ENCODE data around the gene TRIM66.

DNA sequence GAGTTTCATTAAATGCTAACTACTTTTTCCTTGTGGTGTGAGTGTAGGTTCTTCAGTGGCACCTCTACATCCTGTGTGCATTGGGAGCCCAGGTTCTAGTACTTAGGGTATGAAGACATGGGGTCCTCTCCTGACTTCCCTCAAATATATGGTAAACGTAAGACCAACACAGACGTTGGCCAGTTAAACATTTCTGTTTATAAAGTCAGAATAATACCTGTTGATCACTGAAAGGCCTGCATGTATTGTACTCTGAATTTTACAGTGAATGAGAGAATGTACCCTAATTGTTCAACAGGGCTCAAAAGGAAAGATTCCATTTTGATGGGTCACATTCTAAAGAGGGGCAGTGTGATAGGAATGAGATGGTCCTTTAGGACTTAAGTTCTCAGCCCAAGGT, 3.4 kb upstream of the TRIM66 start:
- TF ChIP-seq RAD21 (IDR thresholded peaks at IDR 0.05; ENCODE audit: low read depth) (no peak), YY1 (IDR thresholded peaks at IDR 0.05; ENCODE audit: low read depth) (no peak), EP300 (IDR thresholded peaks at IDR 0.05; ENCODE audit: borderline replicate concordance) (no peak)
- TF ChIP-seq, protein P1, sequence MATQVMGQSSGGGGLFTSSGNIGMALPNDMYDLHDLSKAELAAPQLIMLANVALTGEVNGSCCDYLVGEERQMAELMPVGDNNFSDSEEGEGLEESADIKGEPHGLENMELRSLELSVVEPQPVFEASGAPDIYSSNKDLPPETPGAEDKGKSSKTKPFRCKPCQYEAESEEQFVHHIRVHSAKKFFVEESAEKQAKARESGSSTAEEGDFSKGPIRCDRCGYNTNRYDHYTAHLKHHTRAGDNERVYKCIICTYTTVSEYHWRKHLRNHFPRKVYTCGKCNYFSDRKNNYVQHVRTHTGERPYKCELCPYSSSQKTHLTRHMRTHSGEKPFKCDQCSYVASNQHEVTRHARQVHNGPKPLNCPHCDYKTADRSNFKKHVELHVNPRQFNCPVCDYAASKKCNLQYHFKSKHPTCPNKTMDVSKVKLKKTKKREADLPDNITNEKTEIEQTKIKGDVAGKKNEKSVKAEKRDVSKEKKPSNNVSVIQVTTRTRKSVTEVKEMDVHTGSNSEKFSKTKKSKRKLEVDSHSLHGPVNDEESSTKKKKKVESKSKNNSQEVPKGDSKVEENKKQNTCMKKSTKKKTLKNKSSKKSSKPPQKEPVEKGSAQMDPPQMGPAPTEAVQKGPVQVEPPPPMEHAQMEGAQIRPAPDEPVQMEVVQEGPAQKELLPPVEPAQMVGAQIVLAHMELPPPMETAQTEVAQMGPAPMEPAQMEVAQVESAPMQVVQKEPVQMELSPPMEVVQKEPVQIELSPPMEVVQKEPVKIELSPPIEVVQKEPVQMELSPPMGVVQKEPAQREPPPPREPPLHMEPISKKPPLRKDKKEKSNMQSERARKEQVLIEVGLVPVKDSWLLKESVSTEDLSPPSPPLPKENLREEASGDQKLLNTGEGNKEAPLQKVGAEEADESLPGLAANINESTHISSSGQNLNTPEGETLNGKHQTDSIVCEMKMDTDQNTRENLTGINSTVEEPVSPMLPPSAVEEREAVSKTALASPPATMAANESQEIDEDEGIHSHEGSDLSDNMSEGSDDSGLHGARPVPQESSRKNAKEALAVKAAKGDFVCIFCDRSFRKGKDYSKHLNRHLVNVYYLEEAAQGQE (IDR thresholded peaks at IDR 0.05; ENCODE audit: low read depth), result no peak
- TF ChIP-seq, protein P2, sequence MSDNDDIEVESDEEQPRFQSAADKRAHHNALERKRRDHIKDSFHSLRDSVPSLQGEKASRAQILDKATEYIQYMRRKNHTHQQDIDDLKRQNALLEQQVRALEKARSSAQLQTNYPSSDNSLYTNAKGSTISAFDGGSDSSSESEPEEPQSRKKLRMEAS (IDR thresholded peaks at IDR 0.05), result no peak
